GM19467 (cell line): ENCODE data around the gene BCAS4.
"Not testable (repeated sequence)": the region's sequence is repeated elsewhere in the genome, so short reads cannot be mapped to it uniquely, and the experiment has no call there.

ENCODE experiments used
- ATAC-seq: cut with Tn5 transposase; IDR thresholded peaks from one replicate; pipeline ENCODE4 v1.9.1; 2021; ENCODE audit warnings: mild to moderate bottlenecking, moderate library complexity; ENCODE audit not compliant: unreplicated experiment

The BCAS4 gene, protein sequence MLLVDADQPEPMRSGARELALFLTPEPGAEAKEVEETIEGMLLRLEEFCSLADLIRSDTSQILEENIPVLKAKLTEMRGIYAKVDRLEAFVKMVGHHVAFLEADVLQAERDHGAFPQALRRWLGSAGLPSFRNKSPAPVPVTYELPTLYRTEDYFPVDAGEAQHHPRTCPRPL

DNA sequence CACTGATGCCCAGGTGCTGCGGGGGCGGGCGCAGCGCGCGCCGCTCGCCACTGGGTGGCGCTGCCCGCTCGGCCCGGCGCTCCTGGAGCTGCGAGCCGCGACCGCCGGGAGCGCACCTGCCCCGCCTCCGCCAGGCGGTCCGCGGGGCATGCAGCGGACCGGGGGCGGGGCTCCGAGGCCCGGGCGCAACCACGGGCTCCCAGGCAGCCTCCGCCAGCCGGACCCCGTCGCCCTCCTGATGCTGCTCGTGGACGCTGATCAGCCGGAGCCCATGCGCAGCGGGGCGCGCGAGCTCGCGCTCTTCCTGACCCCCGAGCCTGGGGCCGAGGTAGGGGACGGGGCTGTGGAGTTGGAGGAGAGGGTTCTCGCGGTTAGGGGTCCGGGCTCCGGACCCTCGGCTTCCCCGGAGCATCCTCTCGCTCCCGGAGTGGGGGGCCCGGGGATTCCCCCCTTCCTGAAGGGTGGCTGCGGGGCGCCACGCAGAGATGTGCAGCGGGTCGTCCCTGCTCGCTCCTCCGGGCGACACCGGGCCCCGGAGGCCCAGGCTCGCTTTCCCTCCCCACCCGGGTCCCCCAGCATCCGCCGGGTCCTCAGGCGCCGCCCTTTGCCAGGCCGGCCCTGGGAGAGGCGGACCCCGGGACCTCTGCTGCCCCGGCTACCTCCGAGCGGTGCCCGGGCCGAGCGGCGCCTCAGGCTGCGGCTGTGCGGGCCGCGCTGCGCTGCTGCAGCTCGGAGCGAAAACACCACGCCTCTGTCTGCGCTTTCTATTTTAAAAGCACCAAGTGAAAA lies at the start of gene BCAS4:
Gene BCAS4 (plus strand): TSS at position 216 of the 789 bp plus-strand sequence. CDS start 23 bp downstream, at position 239.
- peak; percentile 68 for ATAC-seq

DNA sequence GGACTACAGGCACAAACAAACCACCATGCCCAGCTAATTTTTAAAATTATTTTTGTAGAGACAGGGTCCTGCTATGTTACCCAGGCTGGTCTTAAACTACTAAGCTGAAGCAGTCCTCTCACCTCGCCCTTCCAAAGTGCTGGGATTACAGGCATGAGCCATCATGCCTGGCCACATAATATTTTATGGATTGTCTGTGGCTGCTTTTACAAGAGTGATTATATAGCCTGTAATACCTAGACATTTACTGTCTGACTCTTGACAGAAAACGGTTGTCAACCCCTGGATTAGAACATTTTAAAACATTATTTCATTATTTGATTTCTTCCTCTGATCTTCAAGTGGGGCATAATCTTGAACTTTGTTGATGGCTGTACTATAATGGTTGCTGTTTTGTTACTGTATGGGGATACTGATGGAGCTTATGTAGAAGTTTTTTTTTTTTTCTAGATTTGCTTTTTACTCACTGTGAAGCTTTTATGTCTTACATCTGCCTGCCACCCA lies 49.2 kb upstream of the BCAS4 start:
- ATAC-seq = no peak

DNA sequence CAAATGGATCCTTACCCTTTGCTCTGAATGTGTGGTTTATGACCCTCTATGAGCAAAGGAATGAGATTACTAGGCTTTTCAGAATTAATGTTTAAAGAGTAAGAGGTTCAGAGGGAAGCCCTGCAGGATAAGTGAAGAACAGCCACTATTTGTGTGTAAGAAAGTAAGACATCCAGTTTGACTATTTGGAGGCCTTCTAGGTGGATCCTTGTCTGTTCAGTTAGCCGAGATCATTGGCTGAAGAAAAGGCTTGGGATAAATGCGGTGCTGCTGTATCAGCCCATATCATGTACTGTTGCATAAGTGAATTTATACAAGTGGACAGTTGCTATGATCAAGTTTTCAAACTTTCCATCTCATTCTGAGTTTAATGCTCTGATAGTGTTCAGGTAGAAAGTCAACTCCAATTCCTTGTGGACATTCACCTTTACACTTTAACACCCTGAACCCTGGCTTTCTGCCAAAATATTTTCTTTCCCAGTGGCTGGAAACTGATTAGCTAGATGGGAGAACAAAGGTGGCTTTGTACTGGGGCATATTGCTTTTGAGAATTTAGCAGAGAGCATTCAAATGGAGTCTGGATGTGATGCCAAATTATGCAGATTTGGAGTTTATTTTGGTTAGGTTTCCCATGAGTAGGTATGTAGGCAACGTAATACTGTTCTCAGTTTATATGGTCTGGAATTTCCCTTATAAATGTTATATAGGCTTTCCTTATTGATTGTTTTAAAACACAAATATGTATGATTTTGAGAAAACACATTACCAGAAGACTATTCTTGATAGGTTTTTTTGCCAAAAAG lies 48.5 kb upstream of the BCAS4 start:
- ATAC-seq = no peak

DNA sequence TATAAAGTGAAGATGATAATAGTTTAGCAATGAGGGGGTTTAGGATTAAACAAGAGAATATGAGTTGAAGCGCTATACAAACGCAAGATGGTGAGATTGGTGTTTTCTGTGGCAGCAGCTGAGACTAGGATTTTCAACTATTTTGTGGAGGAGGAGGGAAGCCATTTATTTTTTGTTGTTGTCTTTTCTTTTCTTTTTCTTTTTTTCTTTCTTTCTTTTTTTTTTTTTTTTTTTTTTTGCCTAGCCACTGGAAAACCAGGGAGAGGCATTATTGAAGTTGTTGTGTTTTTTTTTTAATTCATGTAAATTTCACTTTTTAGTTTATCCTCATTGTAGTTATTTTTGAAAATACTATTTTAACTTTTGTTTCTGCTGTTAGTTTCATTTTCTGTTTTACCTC lies 47.6 kb upstream of the BCAS4 start:
- ATAC-seq = no peak

DNA sequence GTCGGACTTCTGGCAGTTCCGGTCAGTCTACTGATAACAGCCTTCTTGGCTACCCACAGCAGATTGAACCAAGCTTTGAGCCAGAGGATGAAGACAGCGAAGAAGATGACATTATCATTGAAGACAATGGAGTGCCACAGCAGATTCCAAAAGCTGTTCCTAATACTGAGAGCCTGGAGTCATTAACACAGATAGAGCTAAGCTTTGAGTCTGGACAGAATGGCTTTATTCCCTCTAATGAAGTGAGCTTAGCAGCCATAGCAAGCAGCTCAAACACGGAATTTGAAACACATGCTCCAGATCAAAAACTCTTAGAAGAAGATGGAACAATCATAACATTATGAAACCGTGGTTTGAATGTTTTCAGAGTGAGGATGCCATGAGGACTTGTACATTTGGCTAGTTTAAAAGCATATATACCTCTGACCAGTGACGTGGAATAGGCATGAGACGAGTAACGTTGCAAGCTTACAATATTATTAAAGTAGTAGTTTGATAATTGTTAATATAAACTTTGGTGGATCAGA lies 44.7 kb upstream of the BCAS4 start:
- no peak for ATAC-seq

DNA sequence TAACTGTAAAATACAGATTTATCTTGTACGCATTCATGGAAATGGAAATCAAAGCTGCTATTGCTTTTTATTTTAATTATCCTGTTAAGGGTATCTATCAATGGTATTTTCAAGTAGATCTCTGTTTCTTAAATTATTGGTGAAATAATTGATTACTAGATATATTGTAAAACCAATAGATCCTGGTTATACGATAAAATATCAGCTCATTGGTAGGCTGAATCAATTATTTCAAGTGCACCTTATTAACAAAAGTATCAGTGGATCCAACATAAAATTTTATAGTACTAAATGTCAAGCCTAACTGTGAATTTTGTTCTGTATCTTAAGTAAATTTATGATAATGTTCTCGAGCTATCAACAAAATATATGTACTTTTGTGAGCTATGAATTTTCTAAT lies 41.7 kb upstream of the BCAS4 start:
- no peak for ATAC-seq

DNA sequence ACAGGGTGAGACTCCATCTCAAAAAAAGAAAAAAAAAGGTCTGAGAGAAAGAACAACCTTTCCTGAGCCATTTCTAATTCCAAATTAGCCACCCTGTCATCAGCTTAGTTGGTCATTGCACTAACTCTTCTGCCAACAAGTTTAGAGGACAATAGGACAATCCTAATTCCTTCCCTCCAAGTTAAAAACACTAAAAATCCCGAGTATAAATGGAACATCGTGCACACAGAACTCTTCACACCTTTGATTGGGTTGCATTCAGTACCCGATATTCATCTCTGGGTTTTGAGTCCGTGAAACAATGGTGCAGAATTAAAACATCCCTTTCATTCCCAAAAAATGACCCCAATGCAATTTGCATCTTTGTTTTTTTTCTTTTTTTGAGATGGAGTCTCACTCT lies 40.4 kb upstream of the BCAS4 start:
- ATAC-seq = no peak

DNA sequence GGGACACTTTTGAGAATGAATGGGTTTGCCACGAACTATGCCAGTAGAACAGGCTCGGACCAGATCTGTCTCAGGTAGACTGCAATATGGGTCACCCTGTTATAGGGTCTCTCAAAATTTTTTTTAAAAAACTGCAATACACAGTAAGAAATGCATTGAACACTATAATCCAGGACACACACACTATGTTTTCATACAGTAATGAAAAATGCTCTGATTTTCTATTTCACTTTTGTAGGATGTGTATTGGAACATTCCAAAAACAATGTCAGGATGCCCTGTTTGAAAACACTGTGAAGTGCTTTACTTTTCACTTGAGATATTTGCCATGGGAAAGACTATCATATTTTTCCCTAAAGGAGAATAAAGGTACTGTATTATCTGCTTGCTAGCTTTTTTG lies 38.4 kb upstream of the BCAS4 start:
- ATAC-seq = no peak

DNA sequence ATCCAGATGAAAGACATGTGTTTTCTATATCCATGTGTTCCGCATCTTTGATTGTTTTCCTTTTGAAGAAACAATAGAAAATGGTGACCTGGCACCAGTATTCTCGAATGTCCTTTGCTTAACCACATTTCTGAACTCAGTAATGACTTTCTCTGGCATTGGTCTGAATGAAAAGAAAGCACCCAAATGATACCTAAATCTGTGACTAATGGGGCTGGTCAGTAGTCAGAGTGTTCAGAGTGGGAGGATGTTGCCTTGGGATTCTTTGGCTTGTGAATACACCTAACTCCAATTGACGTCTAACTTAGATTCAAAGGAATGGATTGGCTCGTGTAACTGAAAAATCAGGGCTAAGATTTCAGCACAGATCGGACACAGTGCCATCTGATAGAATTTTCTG lies 36.4 kb upstream of the BCAS4 start:
- no peak for ATAC-seq

DNA sequence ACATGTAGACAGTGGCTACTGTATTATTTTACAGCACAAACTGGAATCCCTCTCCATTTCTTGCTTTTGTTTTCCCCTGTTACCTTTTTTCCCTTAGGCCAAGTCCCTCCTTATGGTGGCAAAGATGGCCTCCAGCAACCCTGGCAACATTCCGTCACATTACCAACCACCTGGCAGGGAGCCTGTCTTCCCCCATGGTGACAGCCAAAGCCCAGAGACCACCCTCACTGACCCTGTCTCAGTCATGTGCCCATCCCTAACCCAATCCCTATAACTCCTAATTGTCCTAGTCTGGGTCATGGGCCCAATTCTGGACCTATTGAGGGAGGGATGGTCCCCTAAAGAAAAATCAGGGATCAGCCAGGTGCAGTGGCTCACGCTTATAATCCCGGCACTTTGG lies 35.9 kb upstream of the BCAS4 start:
- ATAC-seq = no peak

DNA sequence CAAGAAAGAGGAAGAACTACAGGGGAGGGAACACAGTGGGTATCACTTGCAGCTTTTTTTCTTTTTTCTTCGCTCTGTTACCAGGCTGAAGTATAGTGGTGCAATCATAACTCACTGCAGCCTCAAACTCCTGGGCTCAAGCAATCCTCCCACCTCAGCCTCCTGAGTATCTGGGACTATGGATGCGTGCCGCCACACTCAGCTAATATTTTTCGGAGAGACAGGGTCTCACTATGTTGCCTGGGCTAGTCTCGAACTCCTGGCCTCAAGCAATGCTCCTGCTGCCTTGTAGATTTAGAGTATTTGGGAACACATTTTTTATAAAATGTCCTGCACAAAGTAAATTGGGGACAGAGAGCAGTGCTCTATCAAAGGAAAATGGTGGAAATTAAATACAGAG lies 35.2 kb upstream of the BCAS4 start:
- ATAC-seq = no peak

DNA sequence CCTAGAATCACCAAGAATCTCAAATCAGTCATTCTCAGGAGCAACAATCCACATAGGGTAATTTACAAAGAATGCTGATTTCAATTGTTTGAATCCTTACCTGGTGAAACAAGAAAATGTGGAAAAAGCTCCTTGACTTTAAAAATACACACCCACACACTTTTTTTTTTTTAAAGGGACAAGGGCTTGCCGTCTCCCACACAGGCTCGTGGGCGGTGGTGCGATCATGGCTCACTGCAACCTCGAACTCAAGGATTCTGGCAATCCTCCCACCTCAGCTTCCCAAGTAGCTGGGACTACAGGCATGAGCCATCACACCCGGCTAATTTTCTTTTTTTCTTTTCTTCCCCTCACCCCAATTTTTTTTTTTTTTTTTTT lies 32.8 kb upstream of the BCAS4 start:
- no peak for ATAC-seq

DNA sequence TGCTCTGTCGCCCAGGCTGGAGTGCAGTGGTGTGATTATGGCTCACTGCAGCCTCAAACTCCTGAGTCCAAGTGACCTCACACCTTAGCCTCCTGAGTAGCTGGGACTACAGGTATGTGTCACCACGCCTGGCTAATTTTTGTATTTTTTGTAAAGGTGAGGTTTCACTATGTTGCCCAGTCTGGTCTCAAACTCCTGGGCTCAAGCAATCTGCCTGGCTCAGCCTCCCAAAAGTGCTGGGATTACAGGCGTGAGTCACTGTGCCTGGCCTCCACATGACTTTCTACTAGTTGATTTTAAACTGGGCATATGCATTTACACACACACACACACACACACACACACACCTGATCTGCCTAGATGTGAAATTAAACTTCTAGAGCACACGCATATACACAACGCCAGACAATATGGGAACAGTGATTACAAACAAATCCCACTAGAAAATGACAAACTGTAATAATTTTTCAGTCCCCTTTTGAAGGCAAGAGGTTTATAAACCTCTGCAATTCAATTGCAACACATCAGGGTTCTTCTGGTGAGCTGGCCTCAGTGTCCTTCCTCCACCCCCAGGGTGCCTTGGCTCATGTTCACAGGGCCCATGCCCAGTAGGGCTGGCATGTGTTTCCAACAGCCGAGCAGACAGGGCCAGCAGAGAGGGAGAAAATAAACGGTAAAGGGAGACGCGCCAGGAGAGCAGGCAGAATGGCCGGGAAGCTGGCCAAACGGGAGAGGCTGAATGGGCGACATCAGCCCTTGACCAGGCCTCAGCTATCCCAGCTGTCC lies 32.2 kb upstream of the BCAS4 start:
- no peak for ATAC-seq

DNA sequence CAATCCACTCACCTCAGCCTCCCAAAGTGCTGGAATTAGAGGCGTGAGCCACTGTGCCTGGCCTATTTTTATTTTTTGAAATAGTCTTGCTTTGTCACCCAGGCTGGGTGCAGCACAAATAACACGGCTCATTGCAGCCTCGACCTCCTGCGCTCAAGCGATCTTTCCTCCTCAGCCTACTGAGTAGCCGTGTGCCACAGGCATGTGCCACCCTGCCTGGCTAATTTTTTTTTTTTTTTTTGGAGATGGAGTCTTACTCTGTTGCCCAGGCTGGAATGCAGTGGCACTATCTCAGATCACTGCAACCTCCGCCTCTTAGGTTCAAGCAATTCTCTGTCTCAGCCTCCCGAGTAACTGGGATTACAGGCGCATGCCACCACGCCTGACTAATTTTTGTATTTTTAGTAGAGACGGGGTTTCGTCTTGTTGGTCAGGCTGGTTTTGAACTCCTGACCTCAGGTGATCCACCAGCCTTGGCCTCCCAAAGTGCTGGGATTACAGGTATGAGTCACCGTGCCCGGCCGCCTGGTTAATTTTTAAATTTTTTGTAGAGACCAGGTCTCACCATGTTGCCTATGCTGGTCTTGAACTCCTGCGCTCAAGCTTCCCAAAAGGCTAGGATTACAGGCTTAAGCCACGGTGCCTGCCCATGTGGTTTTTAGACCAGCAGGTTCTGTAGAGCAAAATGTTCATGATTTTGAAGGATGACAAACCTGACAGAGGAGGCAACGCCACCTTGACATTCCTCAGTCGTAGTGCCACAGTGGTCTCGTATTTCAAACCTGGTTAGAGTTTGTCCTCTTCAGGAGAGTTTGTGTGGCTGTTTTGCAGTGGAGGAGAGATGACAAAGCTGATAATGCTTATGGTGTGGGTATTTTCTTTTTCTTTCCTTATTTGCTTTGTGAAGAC lies 31.1 kb upstream of the BCAS4 start:
- not testable (repeated sequence) for ATAC-seq

DNA sequence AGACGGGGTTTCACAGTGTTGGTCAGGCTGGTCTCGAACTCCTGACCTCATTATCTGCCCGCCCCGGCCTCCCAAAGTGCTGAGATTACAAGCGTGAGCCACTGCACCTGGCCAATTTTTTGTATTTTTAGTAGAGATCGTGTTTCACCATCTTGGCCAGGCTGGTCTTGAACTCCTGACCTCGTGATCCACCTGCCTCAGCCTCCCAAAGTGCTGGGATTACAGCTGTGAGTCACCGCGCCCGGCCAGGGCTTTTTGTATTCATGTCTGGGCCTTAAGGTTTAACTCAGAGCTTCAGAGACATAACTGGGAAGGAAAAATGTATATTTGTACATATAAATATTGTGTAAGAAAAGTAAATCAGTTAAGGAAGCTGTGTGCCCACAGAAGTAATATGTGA lies 29.6 kb upstream of the BCAS4 start:
- not testable (repeated sequence) for ATAC-seq

DNA sequence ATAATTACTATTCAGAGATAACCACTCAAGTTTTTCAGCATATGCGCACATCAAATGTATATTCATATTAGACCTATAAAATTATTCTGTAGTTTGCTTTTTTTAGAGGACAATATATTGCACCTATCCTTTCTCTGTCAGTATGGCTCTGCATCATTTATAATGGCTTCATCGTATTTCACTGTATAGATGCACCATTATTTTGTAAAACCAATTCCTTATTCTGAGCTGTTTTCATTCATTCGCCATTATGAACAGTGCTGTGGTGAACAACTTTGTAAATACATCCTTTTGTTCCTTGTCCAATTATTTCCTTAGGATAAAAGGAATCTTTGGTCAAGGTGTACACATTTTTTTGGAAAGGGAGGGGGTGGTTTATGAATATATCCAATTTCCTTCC lies 29.2 kb upstream of the BCAS4 start:
- ATAC-seq = no peak

DNA sequence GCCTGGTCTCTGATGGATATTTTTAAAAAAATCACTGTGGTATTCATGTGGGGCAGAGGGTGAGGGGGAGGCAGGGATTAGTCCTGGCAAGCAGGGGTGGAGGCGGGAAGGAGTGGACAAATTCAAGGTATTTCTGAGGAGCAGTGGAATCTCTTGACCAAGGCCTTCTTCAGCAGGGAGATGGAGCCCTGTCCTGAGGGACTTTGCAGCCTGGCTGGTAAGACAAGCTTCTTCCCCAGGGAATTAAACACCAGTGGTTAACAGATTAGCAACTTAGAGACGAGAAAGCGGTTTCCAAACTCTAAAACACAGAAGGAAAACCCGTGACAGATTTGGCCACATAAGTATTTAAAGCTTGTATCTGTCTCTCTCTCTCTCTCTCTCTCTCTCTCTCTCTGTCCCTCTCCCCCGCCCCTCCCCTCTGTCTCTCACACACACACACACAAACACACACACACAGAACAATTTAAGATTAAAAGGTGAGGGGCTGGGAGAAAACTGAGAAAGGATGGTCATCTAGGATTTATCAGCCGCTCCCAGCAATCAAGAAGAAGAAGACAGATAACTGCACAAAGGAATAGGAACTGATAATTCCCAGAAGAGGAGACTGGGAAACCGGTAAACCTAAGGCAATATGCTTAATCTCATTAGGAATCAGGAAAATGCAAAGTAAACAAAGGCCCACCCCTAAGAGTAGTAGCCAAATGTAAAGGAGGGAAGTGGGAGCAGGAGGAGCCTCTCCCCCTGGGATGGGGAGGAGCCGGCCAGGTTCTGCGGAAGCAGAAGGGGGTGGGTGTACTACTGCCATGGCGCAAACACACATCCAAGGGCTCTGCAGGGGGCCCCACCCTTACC lies 27.7 kb upstream of the BCAS4 start:
- ATAC-seq = not testable (repeated sequence)

DNA sequence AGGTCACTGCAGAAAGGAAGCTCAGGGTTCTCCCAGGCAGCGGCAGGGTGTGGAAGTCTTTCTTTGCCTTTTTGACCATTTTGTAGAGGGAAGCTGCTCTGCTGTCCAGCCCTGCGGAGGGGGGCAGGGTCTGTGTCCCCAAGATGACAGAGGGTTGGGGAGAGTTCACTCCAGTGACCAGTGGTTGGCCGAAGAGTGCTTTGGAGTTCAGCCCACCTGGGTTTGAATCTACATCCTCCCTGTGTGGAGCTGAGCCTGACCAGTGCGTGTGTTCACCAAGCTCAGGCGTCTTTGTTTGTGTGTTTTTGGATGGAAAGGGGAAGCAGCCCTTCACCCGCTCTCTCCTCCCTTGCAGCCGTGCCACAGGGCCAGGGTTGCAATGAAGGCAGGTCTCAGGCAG lies 25.9 kb upstream of the BCAS4 start:
- not testable (repeated sequence) for ATAC-seq
